NCI-H2227 (cell line): ENCODE data around the gene POLR2C.
"Not testable (repeated sequence)": the region's sequence is repeated elsewhere in the genome, so short reads cannot be mapped to it uniquely, and the experiment has no call there.

Experiments
- DNase-seq: peaks from one replicate; lab custom pipeline; 2025; ENCODE audit not compliant: unreplicated experiment; lab: John Stamatoyannopoulos, UW

Gene POLR2C

GRCh38 chr16:57478396-57479204 lies 16.1 kb downstream of the POLR2C start:
- no peak for DNase-seq

GRCh38 chr16:57479205-57479975 lies 16.9 kb downstream of the POLR2C start:
- DNase-seq = peak; percentile 63

GRCh38 chr16:57479976-57480753 lies 17.7 kb downstream of the POLR2C start:
- DNase-seq = no peak

GRCh38 chr16:57480754-57481230 lies 18.3 kb downstream of the POLR2C start:
- no peak for DNase-seq

- DNase-seq = no peak
Measured at GRCh38 chr16:57481421-57481820, 18.9 kb downstream of the POLR2C start.

GRCh38 chr16:57482845-57483545 lies 20.5 kb downstream of the POLR2C start:
- no peak for DNase-seq

- no peak for DNase-seq
Measured at GRCh38 chr16:57483725-57484514, 21.4 kb downstream of the POLR2C start.

- no peak for DNase-seq
Measured at GRCh38 chr16:57484515-57485005, 22.1 kb downstream of the POLR2C start.

- no peak for DNase-seq
Measured at GRCh38 chr16:57485091-57485915, 22.8 kb downstream of the POLR2C start.

- DNase-seq = peak; percentile 80
Measured at GRCh38 chr16:57485916-57486857, 23.7 kb downstream of the POLR2C start, which contains the start of gene DOK4. Gene DOK4, minus strand, starts transcription at chr16:57486493. Its CDS starts 6,986 bp downstream, at chr16:57479507.

GRCh38 chr16:57486858-57487834 lies 24.7 kb downstream of the POLR2C start:
- DNase-seq = no peak

GRCh38 chr16:57489229-57489628 lies 26.8 kb downstream of the POLR2C start:
- no peak for DNase-seq

- no peak for DNase-seq
Measured at GRCh38 chr16:57493767-57494166, 31.3 kb downstream of the POLR2C start.

GRCh38 chr16:57497121-57497520 lies 34.6 kb downstream of the POLR2C start:
- DNase-seq = no peak

- no peak for DNase-seq
Measured at GRCh38 chr16:57498031-57498430, 35.6 kb downstream of the POLR2C start.

- not testable (repeated sequence) for DNase-seq
Measured at GRCh38 chr16:57499941-57500340, 37.5 kb downstream of the POLR2C start.
